Activated CD8-positive, alpha-beta memory T cell treated with anti-CD3 and anti-CD28 coated beads for 1 hour (primary cell): ENCODE measurements around the gene CNFN.

Experiments
- DNase-seq, 2 donors: peaks; one replicate each; pipeline ENCODE4 v3.0.0-alpha.2; 2020; ENCODE audit warnings: low read depth in 1 of 2; ENCODE audit errors: extremely low read depth in 1 of 2

The CNFN gene

GRCh38 chr19:42376177-42376555, 13.9 kb downstream of the CNFN start:
- DNase-seq = no peak

GRCh38 chr19:42375415-42376176, 14.5 kb downstream of the CNFN start:
- DNase-seq = no peak

GRCh38 chr19:42374826-42375376, 15.2 kb downstream of the CNFN start:
- DNase-seq = no peak

- no peak for DNase-seq
These were observed 19.4 kb downstream of the CNFN start for GRCh38 chr19:42370626-42371175.

- no peak for DNase-seq
These were observed 20.0 kb downstream of the CNFN start for GRCh38 chr19:42370068-42370520.

- no peak for DNase-seq
These were observed 20.5 kb downstream of the CNFN start for GRCh38 chr19:42369433-42370067.

GRCh38 chr19:42368765-42369164, 21.3 kb downstream of the CNFN start:
- DNase-seq = no peak

GRCh38 chr19:42368360-42368759, 21.7 kb downstream of the CNFN start:
- no peak for DNase-seq

- DNase-seq = no peak
These were observed 22.2 kb downstream of the CNFN start for GRCh38 chr19:42367929-42368328.

- no peak for DNase-seq
These were observed 23.4 kb downstream of the CNFN start for GRCh38 chr19:42366673-42367072.

- no peak for DNase-seq
These were observed 26.3 kb downstream of the CNFN start for GRCh38 chr19:42363614-42364346.

GRCh38 chr19:42362891-42363440, 27.1 kb downstream of the CNFN start:
- DNase-seq = no peak

GRCh38 chr19:42362342-42362741, 27.8 kb downstream of the CNFN start:
- no peak for DNase-seq

- no peak for DNase-seq
These were observed 28.6 kb downstream of the CNFN start for GRCh38 chr19:42361545-42361910.

- DNase-seq = no peak
These were observed 29.1 kb downstream of the CNFN start for GRCh38 chr19:42360787-42361544.

GRCh38 chr19:42357290-42357689, 32.8 kb downstream of the CNFN start:
- no peak for DNase-seq

- no peak for DNase-seq
These were observed 33.4 kb downstream of the CNFN start for GRCh38 chr19:42356686-42357085.

GRCh38 chr19:42355896-42356295, 34.2 kb downstream of the CNFN start:
- DNase-seq = no peak

GRCh38 chr19:42353341-42354015, 36.6 kb downstream of the CNFN start:
- no peak for DNase-seq
